NCI-H1092 treated with DMSO at 0.1 percent for 48 hours (cell line): ENCODE data around the gene BST2.
A peak's percentile ranks its signal among the peaks of the same experiment; 100 is the strongest.

ENCODE experiments used
- DNase-seq: peaks from one replicate; lab custom pipeline; 2025; lab: John Stamatoyannopoulos, UW

Gene BST2

DNA sequence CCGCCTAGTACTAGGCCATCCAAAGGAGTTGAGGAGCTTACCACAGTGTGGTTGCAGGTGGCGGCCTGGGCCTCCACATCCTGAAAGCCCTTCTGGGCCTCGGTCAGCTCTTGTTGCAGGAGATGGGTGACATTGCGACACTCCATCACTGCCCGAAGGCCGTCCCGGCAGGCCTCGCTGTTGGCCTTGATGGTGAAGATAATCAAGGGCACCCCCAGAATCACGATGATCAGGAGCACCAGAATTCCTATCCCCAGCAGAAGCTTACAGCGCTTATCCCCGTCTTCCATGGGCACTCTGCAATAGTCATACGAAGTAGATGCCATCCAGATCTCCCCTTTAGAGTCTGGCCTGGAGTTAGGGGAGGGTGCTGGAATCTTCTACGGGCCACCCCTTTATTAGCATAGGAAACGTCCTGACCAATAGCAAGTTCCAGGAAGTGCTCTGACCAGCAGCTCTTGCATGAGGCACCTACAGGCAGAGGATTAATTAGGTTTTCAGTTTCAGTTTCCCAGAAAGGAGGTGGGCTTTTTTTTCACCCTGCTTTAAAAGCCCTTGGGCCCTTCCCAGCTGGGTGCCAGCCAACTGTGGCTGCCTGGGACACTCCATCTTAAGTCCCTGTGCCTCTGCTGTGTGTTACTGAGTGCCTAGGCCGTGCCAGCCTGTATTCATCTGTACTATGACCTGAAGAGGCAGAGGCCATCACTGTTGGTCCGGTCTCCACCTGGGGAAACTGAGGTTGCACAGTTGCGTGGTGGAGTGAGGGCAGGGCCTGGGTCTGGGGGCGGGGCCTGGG lies at the start of gene BST2:
Gene BST2, minus strand, starts transcription at position 381 of the 796 bp plus-strand sequence. Its CDS starts 55 bp downstream, at position 326.
- DNase-seq = no peak

- DNase-seq = no peak
Observed at GRCh38 chr19:17454576-17455071, 49.2 kb upstream of the BST2 start.

DNA sequence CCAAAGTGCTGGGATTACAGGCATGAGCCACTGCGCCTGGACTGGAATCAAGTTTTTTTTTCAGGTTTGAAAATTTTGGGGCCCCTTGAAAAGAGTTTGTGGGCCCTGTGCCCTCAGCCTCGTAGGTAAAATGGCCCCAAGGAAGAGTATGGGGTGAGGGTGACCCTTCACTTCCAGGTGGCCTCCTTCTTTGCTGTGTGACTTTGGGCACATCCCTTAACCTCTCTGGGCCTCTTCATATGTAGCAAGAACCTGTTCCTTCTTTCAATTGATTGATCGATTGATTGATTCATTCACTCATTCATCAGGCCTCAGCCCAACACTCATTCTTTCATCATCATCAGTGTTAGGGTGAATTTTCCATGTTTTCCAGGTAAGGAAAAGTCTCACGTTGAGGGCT lies 46.4 kb upstream of the BST2 start:
- DNase-seq = no peak

DNA sequence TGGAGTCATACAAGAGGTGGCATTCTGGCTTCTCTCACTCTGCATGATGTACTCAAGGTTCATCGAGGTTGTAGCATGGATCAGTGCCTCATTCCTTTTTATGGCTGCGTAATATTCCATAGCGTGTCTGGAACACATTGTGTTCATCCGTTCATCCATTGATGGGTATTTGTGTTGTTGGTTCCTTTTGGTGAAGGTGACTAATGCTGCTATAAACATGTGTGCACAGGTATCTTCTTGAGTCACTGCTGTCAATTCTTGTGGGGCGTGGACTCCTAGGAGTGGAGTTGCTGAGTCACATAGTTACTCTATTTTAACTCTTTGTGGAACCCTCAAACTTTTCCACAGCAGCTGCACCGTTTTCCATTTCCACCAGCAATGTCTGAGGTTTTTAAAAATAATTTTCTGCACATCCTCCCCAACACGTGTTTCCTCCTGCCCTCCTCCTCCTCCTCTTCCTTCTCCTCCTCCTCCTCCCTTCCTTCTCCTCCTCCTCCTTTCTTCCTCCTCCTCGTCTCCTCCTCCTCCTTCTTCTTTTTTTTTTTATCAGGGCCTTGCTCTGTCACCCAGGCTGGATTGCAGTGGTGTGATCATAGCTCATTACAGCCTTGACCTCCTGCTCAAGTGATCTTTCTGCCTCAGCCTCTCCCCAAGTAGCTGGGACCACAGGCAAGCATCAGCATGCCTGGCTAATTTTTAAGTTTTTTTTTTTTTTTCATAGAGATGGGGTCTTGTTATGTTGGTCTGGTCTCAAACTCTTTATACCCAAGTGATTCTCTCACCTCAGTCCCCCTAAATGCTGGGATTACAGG lies 45.0 kb upstream of the BST2 start:
- DNase-seq = no peak

DNA sequence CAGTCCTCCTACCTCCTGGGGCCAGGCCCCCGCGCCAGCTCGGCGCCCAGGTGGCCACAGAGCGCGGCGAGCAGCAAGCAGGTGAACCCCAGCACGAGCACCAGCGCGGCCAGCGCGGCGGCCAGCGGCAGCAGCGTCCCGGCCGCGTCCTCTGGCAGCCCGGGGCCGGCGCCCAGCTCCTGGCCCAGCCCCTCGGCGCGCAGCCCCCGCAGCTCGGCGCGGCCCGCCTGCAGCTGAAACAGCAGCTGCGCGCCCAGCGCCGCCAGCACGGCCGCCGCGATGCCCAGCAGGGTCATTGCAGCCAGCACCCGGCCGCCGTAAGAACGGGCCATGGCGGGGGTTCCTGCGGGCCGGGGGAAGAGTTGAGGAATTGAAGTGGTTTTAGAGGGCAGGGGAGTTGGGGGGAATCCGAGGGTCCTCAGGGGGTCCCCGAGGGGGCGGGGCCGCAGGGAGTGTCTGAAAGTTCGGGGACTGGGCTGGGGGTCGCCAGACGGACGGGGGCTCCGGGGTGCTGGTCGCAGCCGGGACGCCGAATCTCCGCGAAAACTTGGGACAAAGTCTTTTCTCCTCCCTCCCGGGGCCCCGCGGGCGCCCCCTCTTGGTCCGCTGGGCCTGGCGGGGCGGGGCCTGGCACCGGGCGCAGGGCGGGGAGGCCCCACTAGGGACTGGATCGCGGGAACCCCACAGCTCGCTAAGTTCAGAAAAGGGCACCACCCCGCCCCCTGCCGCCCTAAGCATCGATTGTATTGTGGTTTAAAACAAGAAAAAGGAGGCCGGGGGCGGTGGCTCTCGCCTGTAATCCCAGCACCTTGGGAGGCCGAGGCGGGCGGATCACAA lies 42.9 kb upstream of the BST2 start, which contains the start of gene TMEM221:
Gene TMEM221, minus strand, starts transcription at position 538 of the 837 bp plus-strand sequence. Its CDS starts 206 bp downstream, at position 332.
- DNase-seq = no peak

DNA sequence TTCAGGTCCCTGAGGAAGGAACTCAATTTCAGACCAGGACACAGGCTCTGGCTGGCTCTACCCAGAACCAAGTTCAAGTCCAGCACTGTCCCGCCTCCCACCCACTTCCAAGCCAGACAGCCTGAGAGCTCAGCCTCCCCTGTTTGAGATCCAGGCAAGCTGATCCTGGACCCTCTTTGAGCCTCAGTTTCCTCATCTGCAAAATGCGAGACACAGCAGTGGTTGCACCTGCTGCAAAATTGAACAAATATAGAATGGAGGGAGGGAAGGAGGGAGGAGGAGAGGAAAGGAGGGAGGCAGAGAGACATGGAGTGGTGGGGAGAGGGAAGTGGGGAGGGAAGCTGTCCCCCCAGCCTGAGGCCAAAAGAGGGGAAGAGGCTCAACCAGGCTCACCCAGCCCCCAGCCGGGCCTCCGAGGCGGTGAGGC lies 42.3 kb upstream of the BST2 start:
- no peak for DNase-seq

DNA sequence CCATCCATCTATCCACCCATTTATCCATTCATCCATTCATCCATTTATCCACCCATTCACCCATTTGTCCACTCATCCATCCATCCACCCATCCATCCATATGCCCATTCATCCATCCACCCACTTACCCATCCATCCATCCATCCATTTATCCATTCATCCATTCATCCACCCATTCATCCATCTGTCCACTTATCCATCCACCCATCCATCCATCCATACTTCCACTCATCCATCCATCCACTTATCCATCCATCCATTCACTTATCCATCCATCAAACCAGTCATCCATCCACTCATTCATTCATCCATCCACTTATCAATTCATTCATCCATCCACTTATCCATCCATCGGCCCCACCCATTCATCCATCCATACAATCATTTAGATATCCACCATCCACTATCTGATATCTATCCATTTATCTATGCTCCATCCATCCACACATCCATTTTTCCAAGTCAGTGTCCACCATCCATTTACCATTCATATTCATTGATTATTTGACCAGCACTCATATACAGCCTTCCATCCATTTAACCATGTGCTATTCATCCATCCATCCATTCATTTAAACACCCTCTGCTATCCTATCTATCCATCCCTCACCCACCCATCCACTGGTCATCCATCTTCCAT lies 40.2 kb upstream of the BST2 start:
- no peak for DNase-seq

- DNase-seq = peak; percentile 5
Observed at GRCh38 chr19:17441241-17442021, 36.0 kb upstream of the BST2 start.

DNA sequence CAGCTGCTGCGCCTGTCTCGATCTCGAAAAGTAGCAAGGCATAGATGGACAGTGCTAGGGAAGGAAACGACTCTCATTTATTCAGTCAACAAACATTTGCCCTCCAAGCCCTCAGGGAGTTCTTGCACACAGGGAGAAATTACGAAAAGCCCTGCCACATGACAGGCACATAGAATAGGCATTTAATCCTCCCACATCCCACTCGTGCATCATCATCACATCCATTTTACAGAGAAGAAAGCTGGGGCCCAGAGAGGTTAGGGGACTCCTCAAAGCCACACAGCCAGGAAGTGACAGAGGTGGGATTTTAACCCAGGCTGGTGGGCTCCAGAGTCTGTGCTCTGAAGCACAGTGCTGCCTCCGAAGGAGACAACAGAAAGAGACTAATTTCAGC lies 31.4 kb upstream of the BST2 start:
- DNase-seq = no peak

GRCh38 chr19:17436094-17436873 lies 30.9 kb upstream of the BST2 start:
- no peak for DNase-seq

GRCh38 chr19:17435218-17435617 lies 29.8 kb upstream of the BST2 start:
- no peak for DNase-seq

- DNase-seq = no peak
Observed at GRCh38 chr19:17431417-17431816, 26.0 kb upstream of the BST2 start.

- DNase-seq = no peak
Observed at GRCh38 chr19:17429641-17430113, 24.2 kb upstream of the BST2 start.

DNA sequence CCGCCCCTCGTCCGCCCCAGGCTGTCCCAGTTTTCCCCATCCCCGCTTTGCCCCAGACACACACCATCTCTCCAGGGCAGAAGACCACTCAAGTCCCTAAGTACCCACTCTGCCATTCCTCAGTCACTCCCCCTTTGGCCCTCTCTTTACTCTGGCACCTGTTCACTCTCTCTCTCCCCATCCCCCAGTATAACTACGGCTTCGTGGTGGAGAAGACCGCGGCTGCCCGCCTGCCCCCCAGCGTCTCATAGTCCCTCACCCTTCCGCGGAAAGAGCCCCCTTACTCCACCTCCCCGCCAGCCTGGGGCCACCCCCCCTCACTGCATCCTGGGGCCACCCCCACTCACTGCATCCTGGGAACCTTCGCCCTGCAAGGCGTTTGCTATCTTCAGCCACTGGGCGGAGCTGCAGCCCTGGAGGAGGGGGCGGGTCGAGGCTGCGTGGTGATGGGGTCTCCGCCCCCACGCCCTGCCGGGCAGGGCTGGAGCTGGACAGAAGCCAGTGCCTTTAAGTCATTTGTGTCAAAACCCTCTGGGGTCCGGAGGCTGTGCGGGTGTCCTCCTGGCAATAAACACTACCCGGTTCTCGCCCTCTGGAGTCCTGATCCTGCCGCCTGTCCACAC lies 19.4 kb upstream of the BST2 start:
- peak; percentile 51 for DNase-seq

DNA sequence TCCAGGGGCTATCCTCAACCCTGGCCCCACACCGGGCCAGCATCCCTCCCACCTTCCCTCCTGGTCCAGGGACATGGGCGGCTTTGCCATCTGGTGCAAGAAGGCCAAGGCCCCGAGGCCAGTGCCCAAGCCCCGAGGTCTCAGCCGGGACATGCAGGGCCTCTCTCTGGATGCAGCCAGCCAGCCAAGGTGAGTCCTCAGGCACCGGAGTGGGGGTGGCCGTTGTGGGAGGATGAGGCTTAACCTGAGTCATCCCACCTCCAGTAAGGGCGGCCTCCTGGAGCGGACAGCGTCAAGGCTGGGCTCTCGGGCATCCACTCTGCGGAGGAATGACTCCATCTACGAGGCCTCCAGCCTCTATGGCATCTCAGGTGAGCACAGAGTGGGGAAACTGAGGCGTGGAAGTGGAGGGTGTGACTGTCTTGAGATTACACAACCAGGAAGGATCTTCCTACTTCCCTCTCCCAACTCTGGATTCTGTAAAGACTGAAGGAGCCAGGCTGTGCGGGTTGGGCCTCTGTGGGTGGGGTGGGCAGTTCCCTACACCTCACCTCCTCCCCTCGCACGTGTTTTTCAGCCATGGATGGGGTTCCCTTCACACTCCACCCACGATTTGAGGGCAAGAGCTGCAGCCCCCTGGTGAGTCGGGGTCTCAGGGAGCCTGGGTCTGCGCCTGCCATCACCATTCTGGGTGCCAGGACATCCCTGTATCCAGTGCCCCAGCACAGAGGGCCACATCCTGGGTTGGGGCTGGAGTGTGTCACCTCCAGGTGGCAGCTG lies 18.2 kb upstream of the BST2 start:
- no peak for DNase-seq

- DNase-seq = no peak
Observed at GRCh38 chr19:17421942-17422341, 16.5 kb upstream of the BST2 start.

DNA sequence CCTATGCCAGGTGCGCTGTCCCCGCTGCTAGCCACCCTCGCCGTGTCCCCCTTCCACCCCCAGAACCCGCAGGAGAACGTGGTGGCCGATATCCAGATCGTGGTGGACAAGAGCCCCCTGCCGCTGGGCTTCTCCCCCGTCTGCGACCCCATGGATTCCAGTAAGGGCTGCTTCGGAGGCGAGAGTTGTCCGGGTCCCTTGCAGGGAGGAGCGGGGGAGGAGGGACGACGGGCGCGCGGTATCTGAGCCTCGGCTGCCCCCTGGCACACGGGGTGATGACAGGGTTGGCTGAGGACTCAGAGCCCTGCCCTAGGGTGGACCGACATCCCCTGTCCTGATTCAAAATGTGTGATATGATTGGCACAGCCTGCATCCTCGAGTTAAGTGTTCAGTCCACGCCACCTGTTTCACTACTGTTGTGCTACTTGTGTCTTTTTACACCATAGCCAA lies 15.1 kb upstream of the BST2 start:
- DNase-seq = peak; percentile 22
